Measurements from ENCODE around the gene RNF8.
A peak's percentile ranks its signal among the peaks of the same experiment; 100 is the strongest.
"Not testable (repeated sequence)": the region's sequence is repeated elsewhere in the genome, so short reads cannot be mapped to it uniquely, and the experiment has no call there.

RNF8 gene

DNA sequence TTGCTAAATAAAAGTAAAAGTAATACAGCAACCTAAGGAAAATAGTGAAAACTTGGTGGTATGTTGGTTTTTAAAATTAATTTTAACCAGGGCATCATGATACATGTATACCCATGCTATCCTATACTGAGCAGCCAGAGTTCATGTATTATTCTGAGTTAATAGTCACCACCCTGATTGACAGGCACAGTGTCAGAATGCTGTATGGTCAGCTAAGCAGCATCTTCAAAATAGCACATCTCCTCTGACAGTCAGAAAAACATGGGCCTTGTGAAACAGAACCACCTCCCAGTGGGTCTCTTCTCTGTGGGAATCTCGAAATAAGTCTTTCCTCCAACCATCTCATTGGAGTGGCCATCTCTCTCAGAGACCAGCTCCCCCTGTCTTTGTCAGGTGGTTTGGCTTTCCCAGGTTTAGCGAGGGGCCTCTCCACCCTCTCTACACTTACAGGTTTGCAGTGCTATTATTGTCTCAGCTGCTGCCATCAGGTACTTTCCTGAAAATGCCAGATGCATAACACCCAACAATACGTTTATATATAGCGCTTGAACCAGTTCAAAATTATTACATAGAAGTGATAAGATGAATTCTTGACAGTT, 47.1 kb upstream of the RNF8 start:
- DNase-seq: no peak
- Histone ChIP-seq H3K27me3 (ENCODE audit: control insufficient read depth in 1 of 2, insufficient read depth in 1 of 2, low read length in 2 of 2) (no peaks in the 10 kb centered on the region), H3K27ac (ENCODE audit: low read length, poor library complexity, severe bottlenecking) (no peak overlapping the region), H4K91ac (ENCODE audit: low read length) (no peak overlapping the region), H3K4ac (ENCODE audit: low read depth in 1 of 2, low read length in 2 of 2) (no peak overlapping the region), H3K4me3 (ENCODE audit: insufficient read depth in 1 of 2, low read depth in 1 of 2, low read length in 2 of 2) (no peak overlapping the region), H3K4me1 (ENCODE audit: control insufficient read depth, insufficient read depth, low read depth, low read length) (no peaks in the 10 kb centered on the region), H3K36me3 (ENCODE audit: control insufficient read depth in 1 of 2, insufficient read depth in 2 of 2, low read depth in 1 of 2, low read length in 2 of 2) (peaks cover 19 to 37% of the 10 kb centered on the region in 2 experiments), H4K8ac (ENCODE audit: low read length) (no peak overlapping the region), H3K4me2 (ENCODE audit: low read length, poor library complexity, severe bottlenecking) (no peak overlapping the region), H3K79me1 (replicated peaks; ENCODE audit: low read length, poor library complexity, severe bottlenecking) (peaks cover 16% of the 10 kb centered on the region), H2AFZ (ENCODE audit: low read depth, low read length) (no peak overlapping the region), H2BK12ac (ENCODE audit: low read length in 2 of 2) (no peak overlapping the region), H3K9ac (ENCODE audit: low read length) (no peak overlapping the region), H2BK5ac (ENCODE audit: low read depth, low read length, poor library complexity, severe bottlenecking) (no peak overlapping the region), H2BK120ac (ENCODE audit: low read depth, low read length) (no peak overlapping the region), H3K23ac (ENCODE audit: low read length in 2 of 2) (no peak overlapping the region), H3K14ac (ENCODE audit: low read length in 2 of 2) (no peak overlapping the region), H3K18ac (ENCODE audit: low read depth in 1 of 2, low read length in 2 of 2) (no peak overlapping the region), H2AK5ac (ENCODE audit: low read length, severe bottlenecking) (no peak overlapping the region), H3K9me3 (ENCODE audit: control insufficient read depth, low read length) (no peaks in the 10 kb centered on the region), H2BK15ac (ENCODE audit: low read depth, poor library complexity, severe bottlenecking) (no peak overlapping the region)
- WGBS: 100% methylated on average over 2 of the region's 4 CpGs

DNA sequence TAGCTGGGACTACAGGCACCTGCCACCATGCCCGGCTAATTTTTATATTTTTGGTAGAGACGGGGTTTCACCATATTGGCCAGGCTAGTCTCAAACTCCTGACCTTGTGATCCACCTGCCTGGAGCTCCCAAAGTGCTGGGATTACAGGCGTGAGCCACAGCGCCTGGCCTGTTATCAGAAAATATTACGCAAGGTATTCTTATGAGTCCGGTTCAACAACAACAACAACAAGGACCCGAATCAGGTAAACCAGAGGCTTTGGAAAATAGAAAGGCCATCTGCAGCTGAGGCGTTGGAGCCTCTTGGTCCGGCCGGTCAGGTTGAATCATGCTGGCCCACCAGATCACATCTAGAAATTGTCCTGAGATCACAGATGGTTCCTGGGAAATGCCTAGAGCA, 46.3 kb upstream of the RNF8 start:
- Histone ChIP-seq H3K79me1 (replicated peaks; ENCODE audit: low read length, poor library complexity, severe bottlenecking) (peaks cover 16% of the 10 kb centered on the region), H3K36me3 (ENCODE audit: control insufficient read depth in 1 of 2, insufficient read depth in 2 of 2, low read depth in 1 of 2, low read length in 2 of 2) (peaks cover 14 to 33% of the 10 kb centered on the region in 2 experiments), H3K9ac (ENCODE audit: low read length) (peak overlapping the region; percentile 53)
- not testable (repeated sequence) for H3K18ac ChIP-seq (ENCODE audit: low read depth in 1 of 2, low read length in 2 of 2); H2AFZ ChIP-seq (ENCODE audit: low read depth, low read length); H3K23ac ChIP-seq (ENCODE audit: low read length in 2 of 2); H3K27me3 ChIP-seq (ENCODE audit: control insufficient read depth in 1 of 2, insufficient read depth in 1 of 2, low read length in 2 of 2); H3K14ac ChIP-seq (ENCODE audit: low read length in 2 of 2); H2BK15ac ChIP-seq (ENCODE audit: low read depth, poor library complexity, severe bottlenecking); H3K27ac ChIP-seq (ENCODE audit: low read length, poor library complexity, severe bottlenecking); H3K4ac ChIP-seq (ENCODE audit: low read depth in 1 of 2, low read length in 2 of 2); H2BK120ac ChIP-seq (ENCODE audit: low read depth, low read length); H4K91ac ChIP-seq (ENCODE audit: low read length); H3K4me1 ChIP-seq (ENCODE audit: control insufficient read depth, insufficient read depth, low read depth, low read length); H2BK12ac ChIP-seq (ENCODE audit: low read length in 2 of 2); H3K9me3 ChIP-seq (ENCODE audit: control insufficient read depth, low read length); H3K4me2 ChIP-seq (ENCODE audit: low read length, poor library complexity, severe bottlenecking); H3K4me3 ChIP-seq (ENCODE audit: insufficient read depth in 1 of 2, low read depth in 1 of 2, low read length in 2 of 2); DNase-seq; H4K8ac ChIP-seq (ENCODE audit: low read length); H2AK5ac ChIP-seq (ENCODE audit: low read length, severe bottlenecking); H2BK5ac ChIP-seq (ENCODE audit: low read depth, low read length, poor library complexity, severe bottlenecking)
- WGBS: 97% methylated on average over 10 of the region's 10 CpGs

DNA sequence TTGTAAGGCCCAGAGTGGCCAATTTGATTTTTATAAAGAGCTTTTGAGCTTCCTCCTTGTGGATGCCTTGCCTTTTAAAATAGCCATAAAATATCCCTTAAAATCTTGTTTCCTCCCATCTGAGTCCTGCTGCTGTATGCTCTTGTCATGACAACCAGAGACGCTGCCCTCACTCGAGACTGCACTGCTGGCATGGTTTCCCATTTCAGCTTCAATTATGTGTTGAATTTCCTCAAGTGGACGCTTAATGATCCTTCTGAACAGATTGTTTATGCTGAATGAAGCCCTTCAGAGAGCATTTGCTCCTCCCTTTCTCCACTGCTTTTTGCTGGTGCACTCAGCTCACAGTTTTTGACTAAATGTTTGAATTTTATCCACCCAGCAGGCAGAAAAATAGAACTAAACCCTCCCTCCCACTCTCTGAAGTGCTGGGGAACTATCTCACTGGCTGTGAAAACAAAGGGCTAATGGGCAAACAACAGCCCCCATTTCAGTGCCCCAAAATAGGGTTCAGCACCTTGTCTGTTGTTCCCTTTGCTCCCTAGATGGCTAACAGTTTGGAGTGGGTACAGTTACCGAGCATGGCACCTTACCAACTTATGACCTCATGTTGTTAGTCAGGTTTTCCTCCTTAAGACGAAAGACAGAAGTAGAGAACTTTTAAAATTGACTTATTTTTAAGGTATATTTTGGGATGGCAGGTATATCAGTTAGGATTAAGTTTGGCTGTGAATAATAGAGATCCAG, 45.5 kb upstream of the RNF8 start:
- H4K91ac ChIP-seq (ENCODE audit: low read length): peak overlapping the region; percentile 16
- DNase-seq: peak; percentile 71
- H3K18ac ChIP-seq (ENCODE audit: low read depth in 1 of 2, low read length in 2 of 2): no peak overlapping the region
- H3K27ac ChIP-seq (ENCODE audit: low read length, poor library complexity, severe bottlenecking): no peak overlapping the region
- no peak overlapping the region for H2AFZ ChIP-seq (ENCODE audit: low read depth, low read length)
- no peak overlapping the region for H2BK120ac ChIP-seq (ENCODE audit: low read depth, low read length)
- H3K79me1 ChIP-seq (replicated peaks; ENCODE audit: low read length, poor library complexity, severe bottlenecking): peaks cover 13% of the 10 kb centered on the region
- WGBS: 48% methylated on average over 5 of the region's 5 CpGs
- H2AK5ac ChIP-seq (ENCODE audit: low read length, severe bottlenecking): no peak overlapping the region
- H4K8ac ChIP-seq (ENCODE audit: low read length): peak overlapping the region; percentile 45
- no peaks in the 10 kb centered on the region for H3K27me3 ChIP-seq (ENCODE audit: control insufficient read depth in 1 of 2, insufficient read depth in 1 of 2, low read length in 2 of 2)
- no peak overlapping the region for H3K14ac ChIP-seq (ENCODE audit: low read length in 2 of 2)
- H2BK12ac ChIP-seq (ENCODE audit: low read length in 2 of 2): peak overlapping the region in 1 of 2 experiments; percentile 84
- H2BK15ac ChIP-seq (ENCODE audit: low read depth, poor library complexity, severe bottlenecking): no peak overlapping the region
- H3K4me2 ChIP-seq (ENCODE audit: low read length, poor library complexity, severe bottlenecking): no peak overlapping the region
- H3K4me1 ChIP-seq (ENCODE audit: control insufficient read depth, insufficient read depth, low read depth, low read length): no peaks in the 10 kb centered on the region
- no peak overlapping the region for H2BK5ac ChIP-seq (ENCODE audit: low read depth, low read length, poor library complexity, severe bottlenecking)
- no peak overlapping the region for H3K4ac ChIP-seq (ENCODE audit: low read depth in 1 of 2, low read length in 2 of 2)
- H3K23ac ChIP-seq (ENCODE audit: low read length in 2 of 2): no peak overlapping the region
- H3K36me3 ChIP-seq (ENCODE audit: control insufficient read depth in 1 of 2, insufficient read depth in 2 of 2, low read depth in 1 of 2, low read length in 2 of 2): peaks cover 17 to 33% of the 10 kb centered on the region in 2 experiments
- H3K9ac ChIP-seq (ENCODE audit: low read length): peak overlapping the region; percentile 53
- no peaks in the 10 kb centered on the region for H3K9me3 ChIP-seq (ENCODE audit: control insufficient read depth, low read length)
- H3K4me3 ChIP-seq (ENCODE audit: insufficient read depth in 1 of 2, low read depth in 1 of 2, low read length in 2 of 2): no peak overlapping the region

DNA sequence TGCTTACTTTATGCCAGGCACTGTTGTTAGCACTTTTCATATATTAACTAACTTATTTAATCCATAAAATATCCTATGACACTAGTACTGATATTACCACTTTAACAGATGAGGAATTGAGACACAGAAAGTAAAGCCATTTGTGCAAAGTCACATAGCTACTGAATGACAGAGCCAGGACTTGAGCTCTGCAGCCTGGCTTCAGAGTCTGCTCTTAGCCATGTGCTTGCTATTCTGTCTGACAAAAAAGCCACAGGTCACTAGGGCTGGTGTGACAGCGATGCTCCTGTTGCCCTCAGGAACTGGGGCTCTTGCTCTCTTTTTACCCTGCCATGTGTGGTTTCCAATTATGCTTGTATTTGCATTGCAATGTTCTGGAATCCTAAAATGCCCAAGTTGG, 44.7 kb upstream of the RNF8 start:
- 100% methylated on average over 1 of the region's 1 CpG for WGBS

More for the DNA sequence above, 44.7 kb upstream of the RNF8 start:
- Histone ChIP-seq H3K36me3 (ENCODE audit: control insufficient read depth in 1 of 2, insufficient read depth in 2 of 2, low read depth in 1 of 2, low read length in 2 of 2) (peaks cover 24 to 36% of the 10 kb centered on the region in 2 experiments), H4K91ac (ENCODE audit: low read length) (no peak overlapping the region), H3K23ac (ENCODE audit: low read length in 2 of 2) (no peak overlapping the region), H2BK12ac (ENCODE audit: low read length in 2 of 2) (no peak overlapping the region), H3K9me3 (ENCODE audit: control insufficient read depth, low read length) (no peaks in the 10 kb centered on the region), H3K4me1 (ENCODE audit: control insufficient read depth, insufficient read depth, low read depth, low read length) (no peaks in the 10 kb centered on the region), H3K27me3 (ENCODE audit: control insufficient read depth in 1 of 2, insufficient read depth in 1 of 2, low read length in 2 of 2) (no peaks in the 10 kb centered on the region), H3K4me2 (ENCODE audit: low read length, poor library complexity, severe bottlenecking) (no peak overlapping the region), H3K14ac (ENCODE audit: low read length in 2 of 2) (no peak overlapping the region), H4K8ac (ENCODE audit: low read length) (no peak overlapping the region), H3K27ac (ENCODE audit: low read length, poor library complexity, severe bottlenecking) (no peak overlapping the region), H3K18ac (ENCODE audit: low read depth in 1 of 2, low read length in 2 of 2) (no peak overlapping the region), H3K79me1 (replicated peaks; ENCODE audit: low read length, poor library complexity, severe bottlenecking) (peaks cover 11% of the 10 kb centered on the region), H2BK15ac (ENCODE audit: low read depth, poor library complexity, severe bottlenecking) (no peak overlapping the region), H2BK5ac (ENCODE audit: low read depth, low read length, poor library complexity, severe bottlenecking) (no peak overlapping the region), H3K9ac (ENCODE audit: low read length) (peak overlapping the region; percentile 53), H2AK5ac (ENCODE audit: low read length, severe bottlenecking) (no peak overlapping the region), H3K4ac (ENCODE audit: low read depth in 1 of 2, low read length in 2 of 2) (no peak overlapping the region), H3K4me3 (ENCODE audit: insufficient read depth in 1 of 2, low read depth in 1 of 2, low read length in 2 of 2) (no peak overlapping the region), H2BK120ac (ENCODE audit: low read depth, low read length) (no peak overlapping the region), H2AFZ (ENCODE audit: low read depth, low read length) (no peak overlapping the region)
- DNase-seq: peak; percentile 22
